ENCODE measurements around the gene LMO1. TPM values are rescaled to one million over a fixed set of nuclear protein-coding genes. Genes with fewer than 3 reads are reported as not detected.

The LMO1 gene
- total RNA-seq, 1 donor from 2014 or later: 0.62 TPM

DNA sequence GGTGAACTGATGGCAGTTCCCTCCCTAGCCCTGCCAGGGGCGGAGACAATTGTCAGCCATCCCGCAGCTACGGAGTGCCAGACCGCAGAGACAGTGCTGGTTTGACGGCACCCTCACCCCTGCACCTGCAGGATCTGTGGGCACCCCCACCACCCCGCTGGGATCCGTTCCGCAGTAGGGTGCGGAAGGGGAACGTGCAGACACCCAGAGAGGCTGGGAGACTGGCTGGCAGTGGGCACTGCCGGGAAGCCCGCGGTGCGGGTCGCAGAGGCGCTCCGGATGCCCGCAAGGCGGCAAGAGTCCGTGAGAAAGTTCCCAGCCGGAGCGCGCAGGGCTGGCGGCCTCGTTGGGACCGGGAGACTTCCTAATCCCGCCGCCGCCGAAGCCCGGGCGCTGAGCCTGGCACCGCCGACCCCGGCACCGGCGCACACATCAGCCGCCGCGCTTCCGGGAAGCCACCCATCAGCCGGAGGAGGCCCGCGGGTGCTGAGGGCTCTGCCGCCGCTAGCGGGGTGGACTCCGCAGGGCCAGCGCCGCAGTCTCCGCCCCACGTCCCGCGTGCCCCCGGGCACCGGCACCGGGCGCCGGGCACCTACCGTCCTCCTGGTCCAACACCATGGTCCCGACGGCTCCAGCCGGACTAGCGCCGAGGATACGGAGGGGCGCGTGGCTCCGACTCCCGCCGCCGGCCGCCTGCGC, 4.3 kb upstream of the LMO1 start:
- intact Hi-C loops (cut with DNase I): no loop called here
- ATAC-seq: no peak
- peak; percentile 54 for DNase-seq (ENCODE audit: low spot score)

DNA sequence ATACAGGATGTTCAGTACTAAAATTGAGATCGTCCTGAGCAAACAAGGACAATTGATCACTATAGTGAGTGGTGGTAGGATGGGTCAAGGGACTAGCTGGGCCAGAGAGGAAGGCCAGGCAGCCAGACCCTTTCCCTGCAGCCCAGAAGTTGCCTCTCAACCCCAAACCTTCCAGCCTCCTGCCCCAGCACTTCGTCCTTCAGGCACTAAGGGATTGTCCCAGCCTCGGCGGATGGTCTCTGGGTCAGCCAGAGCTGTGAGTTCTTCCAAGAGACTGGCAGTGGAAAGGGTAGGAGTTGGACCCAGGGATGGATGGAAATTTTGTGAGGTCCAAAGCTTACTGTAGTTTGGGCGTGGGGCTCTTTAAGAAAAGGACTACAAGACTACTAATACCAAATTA, 3.6 kb upstream of the LMO1 start:
- ATAC-seq: no peak
- no peak for DNase-seq (ENCODE audit: low spot score)
- intact Hi-C loops (cut with DNase I): no loop called here

- peak; percentile 10 for DNase-seq (ENCODE audit: low spot score)
- no peak for ATAC-seq
- intact Hi-C loops (cut with DNase I): no loop called here
These were observed 2.9 kb upstream of the LMO1 start for GRCh38 chr11:8266246-8267241.

DNA sequence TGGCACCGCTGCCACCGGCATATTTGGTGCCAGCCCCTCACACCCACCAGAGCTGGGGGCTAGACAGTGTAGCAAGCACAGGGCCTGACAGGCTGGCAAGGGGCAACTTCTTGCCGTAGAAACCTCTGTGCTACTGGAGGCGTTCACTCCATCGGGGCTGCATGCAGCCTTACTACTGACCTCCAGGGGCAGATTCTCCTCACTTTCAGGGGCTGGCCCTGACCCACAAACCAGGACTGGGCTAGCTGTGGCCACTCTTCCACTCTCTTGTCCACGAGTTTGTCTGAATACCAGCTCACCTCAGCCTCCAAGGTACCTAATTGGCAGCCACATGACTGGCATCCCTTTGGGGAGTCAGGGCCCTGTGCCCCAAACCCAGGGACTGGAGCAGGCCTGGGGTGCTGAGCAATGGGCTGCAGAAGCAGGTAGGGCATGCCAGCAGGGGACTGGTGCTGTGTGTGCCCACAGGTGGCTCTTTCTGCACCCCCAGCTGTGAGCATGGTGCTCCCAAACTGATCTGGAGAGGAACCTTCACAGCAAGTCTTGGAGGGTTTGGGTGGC, 2.1 kb upstream of the LMO1 start:
- intact Hi-C loops (cut with DNase I): no loop called here
- ATAC-seq: no peak
- peak; percentile 40 for DNase-seq (ENCODE audit: low spot score)

DNA sequence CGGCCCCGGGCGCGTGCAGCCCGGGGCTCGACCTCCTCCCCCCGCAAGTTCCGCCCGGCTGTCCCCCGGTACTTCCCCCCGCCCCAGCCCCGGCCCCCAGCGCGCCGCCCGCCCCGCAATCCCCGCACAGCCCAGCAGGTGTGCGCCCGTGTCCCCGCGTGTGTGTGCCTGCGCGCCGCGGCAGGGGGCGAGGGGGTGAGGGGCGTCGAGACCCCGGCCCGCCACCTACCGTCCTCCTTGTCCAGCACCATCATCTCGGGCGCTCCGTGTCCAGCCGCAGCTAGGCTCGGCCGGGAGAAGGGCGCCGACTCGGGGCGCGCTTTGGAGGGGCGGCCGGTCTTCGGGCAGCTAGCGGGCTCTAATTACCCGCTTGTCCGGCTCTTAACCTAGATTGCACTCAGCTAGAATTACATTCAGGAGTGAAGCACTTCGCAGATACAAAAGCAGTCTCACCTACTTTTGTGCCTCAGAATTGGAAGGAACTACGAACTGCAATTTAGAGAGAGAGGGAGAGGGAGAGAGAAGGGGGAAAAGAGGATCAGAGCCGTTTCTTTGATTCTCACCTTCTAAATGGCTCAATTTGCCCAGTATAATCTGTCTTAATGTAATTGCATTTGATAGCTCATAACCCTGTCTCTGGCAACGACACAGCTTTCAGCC, 439 bp downstream of the LMO1 start:
- intact Hi-C loops (cut with DNase I): no loop called here
- ATAC-seq (peak; percentile 44), DNase-seq (ENCODE audit: low spot score) (peak; percentile 53)

DNA sequence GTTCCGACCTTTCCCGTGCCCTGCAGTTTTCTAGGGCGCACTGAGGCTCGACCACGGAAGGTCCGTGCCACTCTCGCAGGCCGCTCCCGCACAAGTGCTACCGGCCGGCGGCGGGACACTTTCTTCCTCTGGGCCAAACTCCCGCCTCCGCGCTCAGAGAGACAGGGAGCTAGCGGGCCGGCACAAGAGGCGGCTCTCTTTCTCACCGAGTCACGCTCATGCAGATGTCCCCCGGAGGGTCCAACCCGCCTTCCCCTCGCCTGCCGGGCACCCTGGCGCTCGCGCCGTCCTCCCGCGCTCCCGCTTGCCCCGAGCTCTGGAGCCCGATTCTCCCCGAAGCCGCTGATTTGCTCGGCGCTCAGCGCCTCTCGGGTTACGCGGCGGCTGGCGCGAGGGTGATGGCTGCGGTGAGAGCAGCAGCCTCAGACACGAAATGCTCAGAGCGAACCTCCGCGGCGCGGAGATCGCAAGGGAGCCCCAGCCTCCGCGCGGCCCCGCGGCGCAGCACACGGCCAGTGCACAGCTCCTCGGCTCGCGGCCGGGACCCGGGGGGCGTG, 1.0 kb downstream of the LMO1 start:
- peak; percentile 55 for ATAC-seq
- DNase-seq (ENCODE audit: low spot score): peak; percentile 66
- intact Hi-C loops (cut with DNase I): no loop called here

GRCh38 chr11:8261921-8262551, 1.6 kb downstream of the LMO1 start:
- ATAC-seq (no peak), DNase-seq (ENCODE audit: low spot score) (peak; percentile 44)
- intact Hi-C loops (cut with DNase I): no loop called here

GRCh38 chr11:8261291-8261690, 2.4 kb downstream of the LMO1 start:
- intact Hi-C loops (cut with DNase I): no loop called here
- peak; percentile 45 for DNase-seq (ENCODE audit: low spot score)
- ATAC-seq: no peak

DNA sequence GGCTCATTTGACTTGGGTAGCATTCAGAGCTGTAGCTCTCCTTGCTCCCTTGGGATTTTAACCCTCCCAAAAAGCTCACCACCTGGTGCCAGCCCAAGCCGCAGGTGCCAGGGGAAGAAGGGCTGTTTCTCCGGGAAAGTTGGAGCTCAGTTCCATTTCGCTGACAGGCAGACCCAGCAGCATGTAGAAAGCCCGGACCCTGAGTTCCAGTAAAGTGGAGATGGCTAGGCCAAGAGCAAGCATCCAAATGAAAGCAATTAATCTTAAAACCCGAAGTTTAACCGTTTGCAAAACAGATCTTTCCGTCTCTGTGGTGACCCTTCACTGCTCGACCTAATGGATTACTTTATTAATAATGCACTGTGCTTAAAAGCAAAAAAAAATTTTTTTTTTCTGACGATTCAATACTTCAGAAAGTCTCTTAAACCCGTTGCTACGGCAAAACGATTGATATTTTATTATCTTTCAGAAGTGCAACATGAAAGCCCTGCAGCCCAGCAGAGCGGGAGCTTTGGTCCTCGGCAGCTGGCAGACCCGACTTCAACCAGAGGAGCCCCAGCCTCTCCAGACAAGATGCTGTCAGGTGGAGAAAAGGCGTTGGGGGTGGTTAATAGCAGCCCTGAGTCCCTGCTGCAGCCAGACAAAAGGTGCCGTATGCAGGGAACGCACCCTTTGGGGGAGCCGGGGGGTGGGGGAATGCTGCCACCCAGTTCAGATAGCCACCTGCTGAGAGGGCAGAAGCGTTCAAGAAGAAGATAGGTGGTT, 3.3 kb downstream of the LMO1 start:
- no peak for ATAC-seq
- intact Hi-C loops (cut with DNase I): no loop called here
- peak; percentile 31 for DNase-seq (ENCODE audit: low spot score)

DNA sequence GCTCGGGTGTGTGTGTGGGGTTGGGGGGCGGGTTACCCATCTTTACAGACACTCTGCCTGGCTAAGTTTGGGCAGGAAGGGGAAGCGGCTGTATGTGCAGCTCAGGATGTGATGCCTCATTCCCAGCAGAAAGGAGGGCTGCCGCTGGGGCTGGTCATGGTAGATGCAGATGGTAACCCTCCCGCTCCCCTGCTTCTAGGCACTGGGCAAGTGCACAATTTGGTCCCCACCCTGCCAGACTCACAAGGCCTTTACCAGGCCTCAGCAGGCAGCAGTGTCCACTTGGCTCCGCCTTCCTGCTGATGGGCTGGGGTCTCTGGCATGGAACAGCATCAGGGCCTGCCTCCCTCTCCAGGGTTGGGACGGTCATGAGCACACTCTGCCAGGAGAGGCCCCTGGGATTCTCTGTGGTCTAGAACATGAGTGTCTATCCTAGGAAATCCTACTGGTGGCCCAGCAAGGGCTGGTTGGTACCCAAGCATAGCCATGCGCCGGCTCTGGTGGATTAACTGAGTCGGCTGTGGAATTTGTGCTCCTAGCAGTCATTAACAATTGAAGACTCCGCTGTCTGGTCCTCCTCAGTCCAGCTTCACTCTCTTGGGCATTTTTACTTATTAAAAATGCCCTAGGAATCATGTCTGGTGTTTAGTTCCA, 4.2 kb downstream of the LMO1 start:
- no peak for ATAC-seq
- intact Hi-C loops (cut with DNase I): no loop called here
- peak; percentile 48 for DNase-seq (ENCODE audit: low spot score)

- ATAC-seq (no peak), DNase-seq (ENCODE audit: low spot score) (peak; percentile 33)
- intact Hi-C loops (cut with DNase I): no loop called here
These were observed 4.9 kb downstream of the LMO1 start for GRCh38 chr11:8258784-8259183.

GRCh38 chr11:8258289-8258688, 5.4 kb downstream of the LMO1 start:
- intact Hi-C loops (cut with DNase I): no loop called here
- ATAC-seq (no peak), DNase-seq (ENCODE audit: low spot score) (peak; percentile 43)

- DNase-seq (ENCODE audit: low spot score) (peak; percentile 21), ATAC-seq (no peak)
- intact Hi-C loops (cut with DNase I): no loop called here
These were observed 6.5 kb downstream of the LMO1 start for GRCh38 chr11:8257003-8257664.

- DNase-seq (ENCODE audit: low spot score) (peak; percentile 25), ATAC-seq (no peak)
- intact Hi-C loops (cut with DNase I): no loop called here
These were observed 7.2 kb downstream of the LMO1 start for GRCh38 chr11:8256271-8257002.

GRCh38 chr11:8253566-8253965, 10.1 kb downstream of the LMO1 start:
- peak; percentile 28 for DNase-seq (ENCODE audit: low spot score)
- intact Hi-C loops (cut with DNase I): no loop called here
- no peak for ATAC-seq

DNA sequence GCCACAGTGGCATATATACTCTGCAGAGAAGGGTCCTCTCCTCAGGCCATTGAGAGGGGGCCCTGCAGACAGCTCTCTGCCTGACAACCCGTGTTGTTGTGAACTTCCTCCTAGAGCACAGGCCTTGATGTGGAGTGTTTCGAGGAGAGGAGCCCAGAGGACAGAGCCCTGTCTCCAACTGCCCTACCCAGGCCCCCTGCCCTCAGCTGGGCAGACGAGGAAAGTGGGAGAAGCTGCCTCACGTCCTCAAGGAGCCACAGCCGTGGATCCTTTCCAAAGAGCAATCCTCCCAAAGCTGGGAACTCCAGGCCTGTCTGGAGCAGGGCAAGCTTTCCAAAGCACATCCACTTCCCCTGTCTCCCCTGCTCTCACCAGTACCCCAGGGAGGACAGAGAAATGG, 10.7 kb downstream of the LMO1 start:
- DNase-seq (ENCODE audit: low spot score) (peak; percentile 5), ATAC-seq (no peak)
- intact Hi-C loops (cut with DNase I): no loop called here

Measured in sciatic nerve (tissue), 2 donors.